Stomach (tissue), 9 donors: ENCODE results near the gene TMEFF2. TPM values are rescaled to one million over a fixed set of nuclear protein-coding genes. Genes with fewer than 3 reads are reported as not detected.
"Not testable (repeated sequence)": the region's sequence is repeated elsewhere in the genome, so short reads cannot be mapped to it uniquely, and the experiment has no call there.

Experiments
- DNase-seq, 2 donors: peaks; one replicate each; pipeline versions ENCODE4 v3.0.0 to v3.0.0-alpha.2; 2013 to 2019
- H3K27ac ChIP-seq, 5 donors: fragments of 200-600 bp in 4 of 5; sonication (generic) in 4 of 5; one replicate each; pipeline ENCODE4 v1.5.1; 2013 to 2019; ENCODE audit warnings: mild to moderate bottlenecking in 1 of 5, moderate library complexity in 1 of 5
- H3K27me3 ChIP-seq, 3 donors: fragments of 200-600 bp; sonication (generic); one replicate each; pipeline ENCODE4 v1.5.1; 2017 to 2019; ENCODE audit warnings: mixed run types in 1 of 3
- H3K36me3 ChIP-seq, 4 donors: fragments of 200-600 bp; sonication (generic); 1 replicate in 3 of 4; 2 replicates in 1 of 4; pipeline ENCODE4 v1.5.1; 2016 to 2019
- H3K4me1 ChIP-seq, 4 donors: fragments of 200-600 bp; sonication (generic); one replicate each; pipeline ENCODE4 v1.5.1; 2016 to 2019
- H3K4me3 ChIP-seq, 4 donors: fragments of 200-600 bp; sonication (generic) in 3 of 4; one replicate each; pipeline ENCODE4 v1.5.1; 2016 to 2019; ENCODE audit warnings: mild to moderate bottlenecking in 1 of 4
- H3K9me3 ChIP-seq, 4 donors: fragments of 200-600 bp; sonication (generic); one replicate each; pipeline ENCODE4 v1.5.1; 2016 to 2019
- CTCF ChIP-seq, 7 experiments: fragments of 450-650 bp in 4 of 7; fragments of 200-600 bp in 3 of 7; sonication (generic) in 3 of 7; IDR thresholded peaks; one replicate each; pipeline ENCODE4 v1.5.1; 2016 to 2019; ENCODE audit warnings: antibody characterized with exemption in 7 of 7, control low read depth in 2 of 7, mild to moderate bottlenecking in 1 of 7
- EP300 ChIP-seq: sonication (generic); formaldehyde crosslinking; IDR thresholded peaks from one replicate; pipeline ENCODE4 v1.6.1; 2017; ENCODE audit warnings: antibody characterized with exemption
- POLR2A ChIP-seq, 4 donors: fragments of 450-650 bp; IDR thresholded peaks; one replicate each; pipeline ENCODE4 v1.6.1; 2016; ENCODE audit warnings: antibody characterized with exemption in 4 of 4, control low read depth in 2 of 4, mild to moderate bottlenecking in 1 of 4, moderate library complexity in 1 of 4
- POLR2AphosphoS5 ChIP-seq, 3 donors: sonication (generic); formaldehyde crosslinking; IDR thresholded peaks; one replicate each; pipeline ENCODE4 v1.6.1; 2016; ENCODE audit warnings: antibody characterized with exemption in 3 of 3
- WGBS, 5 donors: extraction: QIAGEN DNeasy Blood & Tissue Kit in 3 of 5; methylation state at CpG; one replicate each; pipeline versions ENCODE4 v1.1.5 to v1.1.7; 2013 to 2018; 5-methylcytosine and 5-hydroxymethylcytosine counted together
- intact Hi-C: fragments of 100-400 bp; cut with DNase I; formaldehyde crosslinking; loops from one replicate; pipeline ENCODE4 v1.15.1; 2023; ENCODE audit warnings: low total_unique reads
- polyA plus RNA-seq, 3 donors: library from polyadenylated mRNA; stranded (reverse); fragments of 200-250 nt; gene quantifications; one replicate each; pipeline ENCODE4 v1.2.3, GENCODE V29; 2013
- total RNA-seq, 5 donors: library from RNA; depleted of rRNA; stranded (reverse); fragments of >200 nt; gene quantifications; one replicate each; pipeline versions ENCODE4 v1.1.0 to v1.2.3, GENCODE V29; 2014 to 2016
- donor health status: healthy with polysubstance abuse.
- donor health status: Bipolar disorder and iron deficiency.
- donor health status: healthy.

Gene TMEFF2
- total and polyA plus RNA-seq, 8 donors: 0.23 to 0.50 (median 0.37) TPM; not detected in 3

GRCh38 chr2:192140236-192140839, 54.4 kb downstream of the TMEFF2 start:
- Histone ChIP-seq H3K36me3 (no peaks in the 10 kb centered on the region), H3K27ac (no peak overlapping the region), H3K4me3 (no peak overlapping the region), H3K27me3 (no peaks in the 10 kb centered on the region), H3K4me1 (no peaks in the 10 kb centered on the region), H3K9me3 (no peaks in the 10 kb centered on the region)
- no peak for DNase-seq
- TF ChIP-seq POLR2A (IDR thresholded peaks at IDR 0.05) (no peak), POLR2AphosphoS5 (IDR thresholded peaks at IDR 0.05) (no peak), EP300 (no peak), CTCF (IDR thresholded peaks at IDR 0.05) (no peak)
- intact Hi-C loops: no loop called here
- 67 to 78% (median 74%) methylated on average over 7 of the region's 7 CpGs for WGBS, 5 donors

GRCh38 chr2:192139813-192140212, 54.9 kb downstream of the TMEFF2 start:
- H3K4me1 ChIP-seq: no peaks in the 10 kb centered on the region
- no peak for DNase-seq
- no peak overlapping the region for H3K27ac ChIP-seq
- no peaks in the 10 kb centered on the region for H3K9me3 ChIP-seq
- no peaks in the 10 kb centered on the region for H3K27me3 ChIP-seq
- intact Hi-C loops: no loop called here
- no peak overlapping the region for H3K4me3 ChIP-seq
- no peaks in the 10 kb centered on the region for H3K36me3 ChIP-seq
- no peak for TF ChIP-seq CTCF (IDR thresholded peaks at IDR 0.05)
- no peak for TF ChIP-seq POLR2AphosphoS5 (IDR thresholded peaks at IDR 0.05)
- no peak for TF ChIP-seq POLR2A (IDR thresholded peaks at IDR 0.05)
- TF ChIP-seq EP300: no peak
- 6 to 23% (median 21%) methylated on average over 1 of the region's 1 CpG for WGBS, 5 donors

GRCh38 chr2:192137451-192137850, 57.3 kb downstream of the TMEFF2 start:
- no peak for TF ChIP-seq CTCF (IDR thresholded peaks at IDR 0.05)
- TF ChIP-seq POLR2A (IDR thresholded peaks at IDR 0.05): no peak
- no peak for TF ChIP-seq POLR2AphosphoS5 (IDR thresholded peaks at IDR 0.05)
- TF ChIP-seq EP300: no peak
- no peaks in the 10 kb centered on the region for H3K27me3 ChIP-seq
- 43 to 79% (median 67%) methylated on average over 1 of the region's 1 CpG for WGBS, 5 donors
- H3K36me3 ChIP-seq: no peaks in the 10 kb centered on the region
- DNase-seq: no peak
- no peak overlapping the region for H3K27ac ChIP-seq
- H3K4me3 ChIP-seq: no peak overlapping the region
- H3K4me1 ChIP-seq: no peaks in the 10 kb centered on the region
- H3K9me3 ChIP-seq: no peaks in the 10 kb centered on the region
- intact Hi-C loops: no loop called here

GRCh38 chr2:192132604-192133003, 62.1 kb downstream of the TMEFF2 start:
- H3K4me1 ChIP-seq, H3K36me3 ChIP-seq, H3K27me3 ChIP-seq, intact Hi-C loops, H3K27ac ChIP-seq, DNase-seq, H3K4me3 ChIP-seq, H3K9me3 ChIP-seq: not testable (repeated sequence)
- WGBS, 5 donors: 95 to 98% (median 96%) methylated on average over 11 to 15 of the region's 15 CpGs

- H3K36me3 ChIP-seq, intact Hi-C loops, H3K27ac ChIP-seq, H3K9me3 ChIP-seq, H3K27me3 ChIP-seq, DNase-seq, H3K4me3 ChIP-seq: not testable (repeated sequence)
- H3K4me1 ChIP-seq: peaks cover 0 to 10% (median 0%) of the 10 kb centered on the region in 4 donors
- WGBS, 5 donors: 80 to 89% (median 81%) methylated on average over 5 of the region's 5 CpGs
Measured at GRCh38 chr2:192130312-192130711, 64.4 kb downstream of the TMEFF2 start.
